Endothelial cell of umbilical vein (primary cell): ENCODE measurements around the gene STKLD1.
"Not testable (repeated sequence)": the region's sequence is repeated elsewhere in the genome, so short reads cannot be mapped to it uniquely, and the experiment has no call there.

Source experiments
- POLR2AphosphoS5 ChIP-seq: IDR thresholded peaks from 2 replicates; pipeline ENCODE4 v1.6.1; 2012; ENCODE audit warnings: low read depth, mild to moderate bottlenecking, control low read depth, low read length, moderate library complexity; ENCODE audit not compliant: insufficient read depth
- TF ChIP-seq, protein P1 (sequence below), 2 donors: IDR thresholded peaks; 1 replicate in 1 of 2; 2 replicates in 1 of 2; pipeline ENCODE4 v1.5.1; 2011; ENCODE audit warnings: low read length in 2 of 2, mild to moderate bottlenecking in 2 of 2, moderate library complexity in 2 of 2, control low read depth in 1 of 2, inconsistent platforms in 1 of 2, low read depth in 1 of 2; ENCODE audit not compliant: insufficient read depth in 1 of 2; ENCODE audit errors: extremely low read depth in 1 of 2

DNA sequence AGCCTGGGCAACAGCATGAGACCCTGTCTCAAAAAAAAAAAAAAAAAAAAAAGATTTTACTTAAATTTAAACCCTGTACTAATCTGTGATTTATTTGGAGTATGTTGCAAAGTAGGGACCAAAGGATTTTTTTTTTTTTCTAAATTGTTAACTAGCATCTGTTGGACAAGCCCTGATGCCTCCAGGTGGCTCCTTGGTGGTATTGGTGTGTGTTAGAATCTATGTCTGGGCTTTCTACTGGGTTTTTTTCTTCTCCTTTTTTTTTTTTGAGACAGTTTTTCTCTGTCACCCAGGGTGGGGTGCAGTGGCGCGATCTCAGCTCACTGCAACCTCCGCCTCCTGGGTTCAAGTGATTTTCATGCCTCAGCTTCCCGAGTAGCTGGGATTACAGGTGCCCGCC, 75.7 kb downstream of the STKLD1 start:
- TF ChIP-seq, protein P1, sequence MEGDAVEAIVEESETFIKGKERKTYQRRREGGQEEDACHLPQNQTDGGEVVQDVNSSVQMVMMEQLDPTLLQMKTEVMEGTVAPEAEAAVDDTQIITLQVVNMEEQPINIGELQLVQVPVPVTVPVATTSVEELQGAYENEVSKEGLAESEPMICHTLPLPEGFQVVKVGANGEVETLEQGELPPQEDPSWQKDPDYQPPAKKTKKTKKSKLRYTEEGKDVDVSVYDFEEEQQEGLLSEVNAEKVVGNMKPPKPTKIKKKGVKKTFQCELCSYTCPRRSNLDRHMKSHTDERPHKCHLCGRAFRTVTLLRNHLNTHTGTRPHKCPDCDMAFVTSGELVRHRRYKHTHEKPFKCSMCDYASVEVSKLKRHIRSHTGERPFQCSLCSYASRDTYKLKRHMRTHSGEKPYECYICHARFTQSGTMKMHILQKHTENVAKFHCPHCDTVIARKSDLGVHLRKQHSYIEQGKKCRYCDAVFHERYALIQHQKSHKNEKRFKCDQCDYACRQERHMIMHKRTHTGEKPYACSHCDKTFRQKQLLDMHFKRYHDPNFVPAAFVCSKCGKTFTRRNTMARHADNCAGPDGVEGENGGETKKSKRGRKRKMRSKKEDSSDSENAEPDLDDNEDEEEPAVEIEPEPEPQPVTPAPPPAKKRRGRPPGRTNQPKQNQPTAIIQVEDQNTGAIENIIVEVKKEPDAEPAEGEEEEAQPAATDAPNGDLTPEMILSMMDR (IDR thresholded peaks at IDR 0.05; ENCODE audit: extremely low read depth in 1 of 2, insufficient read depth in 1 of 2, low read depth in 1 of 2, low read length in 2 of 2): not testable (repeated sequence)
- not testable (repeated sequence) for TF ChIP-seq POLR2AphosphoS5
